SU-DHL-6 (cell line): ENCODE data around the gene ADGRG2.

Experiments used
- H2AFZ ChIP-seq: fragments of 200-600 bp; sonication (generic); 2 replicates; pipeline ENCODE4 v1.6.1; 2014; ENCODE audit warnings: low read depth, mild to moderate bottlenecking, moderate library complexity, mixed read lengths, antibody characterized with exemption, low read length; ENCODE audit not compliant: severe bottlenecking
- H3F3A ChIP-seq: fragments of 200-600 bp; shearing (Covaris generic); 2 replicates; pipeline ENCODE4 v1.6.0; 2016; ENCODE audit warnings: antibody characterized with exemption, mild to moderate bottlenecking; ENCODE audit not compliant: insufficient read depth
- H3K27ac ChIP-seq: fragments of 200-600 bp; sonication (generic); 2 replicates; pipeline ENCODE4 v1.5.1; 2016; ENCODE audit warnings: low read depth, mild to moderate bottlenecking, low read length, moderate library complexity, mixed read lengths
- H3K27me3 ChIP-seq: fragments of 200-600 bp; sonication (generic), shearing (Covaris generic); 2 replicates; pipeline ENCODE4 v1.6.0; 2014; ENCODE audit warnings: mild to moderate bottlenecking, low read length
- H3K36me3 ChIP-seq: fragments of 200-600 bp; sonication (generic); 2 replicates; pipeline ENCODE4 v1.6.1; 2014; ENCODE audit warnings: mild to moderate bottlenecking, low read length, mixed read lengths
- H3K4me2 ChIP-seq: fragments of 300-600, 200-600 bp; shearing (Covaris generic), sonication (generic); 2 replicates; pipeline ENCODE4 v1.6.0; 2014; ENCODE audit warnings: low read length, low read depth, mild to moderate bottlenecking; ENCODE audit not compliant: poor library complexity, severe bottlenecking
- H3K4me3 ChIP-seq: fragments of 200-600 bp; sonication (generic); 2 replicates; pipeline ENCODE4 v1.5.1; 2014; ENCODE audit warnings: antibody characterized with exemption, low read length, mild to moderate bottlenecking, mixed read lengths; ENCODE audit not compliant: insufficient read depth, poor library complexity, severe bottlenecking
- H3K79me2 ChIP-seq: fragments of 200-600 bp; sonication (generic); 2 replicates; pipeline ENCODE4 v1.6.1; 2014; ENCODE audit warnings: mild to moderate bottlenecking, low read length, moderate library complexity; ENCODE audit not compliant: insufficient read depth
- H3K9ac ChIP-seq: fragments of 200-600 bp; sonication (generic); 2 replicates; pipeline ENCODE4 v1.7.0; 2014; ENCODE audit warnings: mild to moderate bottlenecking, low read length
- H3K9me2 ChIP-seq: fragments of 200-600 bp; sonication (generic); replicated peaks from 2 replicates; pipeline ENCODE4 v1.6.1; 2014; ENCODE audit warnings: low read length; ENCODE audit not compliant: insufficient read depth
- H3K9me3 ChIP-seq: fragments of 200-600 bp; sonication (generic); 2 replicates; pipeline ENCODE4 v1.6.1; 2014; ENCODE audit warnings: low read length, mixed read lengths; ENCODE audit not compliant: insufficient read depth
- H4K20me1 ChIP-seq: fragments of 200-600 bp; sonication (generic); 2 replicates; pipeline ENCODE4 v1.6.1; 2014; ENCODE audit warnings: low read depth, mild to moderate bottlenecking, antibody characterized with exemption, low read length, moderate library complexity, mixed read lengths
- CTCF ChIP-seq: fragments of 200-600 bp; sonication (generic); IDR thresholded peaks from one replicate; pipeline ENCODE4 v1.5.1; 2017; ENCODE audit warnings: antibody characterized with exemption, mild to moderate bottlenecking, low read length, moderate library complexity; ENCODE audit not compliant: insufficient read depth, poor library complexity, severe bottlenecking
- EZH2phosphoT487 ChIP-seq: fragments of 200-600 bp; sonication (generic), shearing (Covaris generic); conservative IDR thresholded peaks from 2 replicates; pipeline ENCODE4 v1.6.1; 2018; ENCODE audit warnings: mild to moderate bottlenecking, antibody characterized with exemption, low read length, moderate library complexity, mixed read lengths

The ADGRG2 gene

GRCh38 chrX:18962329-18962728 is 159.9 kb downstream of the ADGRG2 start:
- H3K9me2 ChIP-seq: no peaks in the 10 kb centered on the region
- no peaks in the 10 kb centered on the region for H4K20me1 ChIP-seq
- H3K27ac ChIP-seq: no peak overlapping the region
- H3K79me2 ChIP-seq: no peaks in the 10 kb centered on the region
- no peaks in the 10 kb centered on the region for H3K36me3 ChIP-seq
- H3K4me2 ChIP-seq: no peak overlapping the region
- H3K9me3 ChIP-seq: no peaks in the 10 kb centered on the region
- H3K9ac ChIP-seq: no peak overlapping the region
- TF ChIP-seq CTCF: no peak
- TF ChIP-seq EZH2phosphoT487: no peak
- no peak overlapping the region for H3K4me3 ChIP-seq
- no peak overlapping the region for H2AFZ ChIP-seq
- H3F3A ChIP-seq: no peaks in the 10 kb centered on the region
- no peaks in the 10 kb centered on the region for H3K27me3 ChIP-seq

GRCh38 chrX:18961686-18962085 is 160.6 kb downstream of the ADGRG2 start:
- H2AFZ ChIP-seq: no peak overlapping the region
- no peaks in the 10 kb centered on the region for H3K36me3 ChIP-seq
- no peak overlapping the region for H3K9ac ChIP-seq
- no peak overlapping the region for H3K27ac ChIP-seq
- no peak overlapping the region for H3K4me3 ChIP-seq
- H3K4me2 ChIP-seq: no peak overlapping the region
- H4K20me1 ChIP-seq: no peaks in the 10 kb centered on the region
- H3K9me3 ChIP-seq: no peaks in the 10 kb centered on the region
- no peaks in the 10 kb centered on the region for H3F3A ChIP-seq
- H3K79me2 ChIP-seq: no peaks in the 10 kb centered on the region
- H3K27me3 ChIP-seq: no peaks in the 10 kb centered on the region
- no peak for TF ChIP-seq CTCF
- no peak for TF ChIP-seq EZH2phosphoT487
- no peaks in the 10 kb centered on the region for H3K9me2 ChIP-seq

- Histone ChIP-seq H3K36me3 (no peaks in the 10 kb centered on the region), H3K4me2 (no peak overlapping the region)
Observed at GRCh38 chrX:18956303-18957032, 165.8 kb downstream of the ADGRG2 start.

More at GRCh38 chrX:18956303-18957032, 165.8 kb downstream of the ADGRG2 start:
- H3K79me2 ChIP-seq: no peaks in the 10 kb centered on the region
- no peaks in the 10 kb centered on the region for H3K9me2 ChIP-seq
- H3F3A ChIP-seq: no peaks in the 10 kb centered on the region
- TF ChIP-seq EZH2phosphoT487: no peak
- TF ChIP-seq CTCF: no peak
- H2AFZ ChIP-seq: no peak overlapping the region
- no peaks in the 10 kb centered on the region for H4K20me1 ChIP-seq
- no peaks in the 10 kb centered on the region for H3K9me3 ChIP-seq
- no peaks in the 10 kb centered on the region for H3K27me3 ChIP-seq
- no peak overlapping the region for H3K27ac ChIP-seq
- H3K4me3 ChIP-seq: no peak overlapping the region
- no peak overlapping the region for H3K9ac ChIP-seq
